SK-N-SH treated with all-trans-retinoic acid at 6 μM for 48 hours (cell line): ENCODE data around the gene CPVL.

Experiments used
- ATAC-seq: fragments of 200-7000 bp; cut with Tn5 transposase; 3 replicates; pipeline ENCODE4 v1.9.1; 2020; ENCODE audit warnings: mild to moderate bottlenecking, moderate library complexity
- ARNTL ChIP-seq: fragments of 450-650 bp; formaldehyde crosslinking; IDR thresholded peaks from 2 replicates; pipeline ENCODE4 v1.5.0; 2020; ENCODE audit warnings: low read depth, mild to moderate bottlenecking, moderate library complexity, borderline replicate concordance
- CREB5 ChIP-seq: fragments of 250-450 bp; sonication (Bioruptor Pico); IDR thresholded peaks from 2 replicates; pipeline ENCODE4 v1.5.1; 2020; ENCODE audit warnings: low read depth, mild to moderate bottlenecking, moderate library complexity
- CSDC2 ChIP-seq: fragments of 250-450 bp; sonication (Bioruptor Pico); IDR thresholded peaks from 2 replicates; pipeline ENCODE4 v1.5.0; 2020; ENCODE audit warnings: mild to moderate bottlenecking, moderate library complexity
- CSRNP3 ChIP-seq: fragments of 250-450 bp; sonication (Bioruptor Pico); IDR thresholded peaks from 2 replicates; pipeline ENCODE4 v1.5.1; 2021; ENCODE audit warnings: mild to moderate bottlenecking, moderate library complexity
- GLIS3 ChIP-seq: fragments of 250-450 bp; sonication (Bioruptor Pico); IDR thresholded peaks from 2 replicates; pipeline ENCODE4 v1.5.0; 2020; ENCODE audit warnings: mild to moderate bottlenecking, moderate library complexity
- ISL1 ChIP-seq: fragments of 250-450 bp; sonication (Bioruptor Pico); IDR thresholded peaks from 2 replicates; pipeline ENCODE4 v2.1.2; 2022; ENCODE audit warnings: mild to moderate bottlenecking, moderate library complexity
- OSR1 ChIP-seq: fragments of 250-450 bp; sonication (Bioruptor Pico); IDR thresholded peaks from 2 replicates; pipeline ENCODE4 v1.8.0; 2022; ENCODE audit warnings: moderate library complexity, mild to moderate bottlenecking, inconsistent platforms
- POU6F1 ChIP-seq: fragments of 250-450 bp; sonication (Bioruptor Pico); IDR thresholded peaks from 2 replicates; pipeline ENCODE4 v1.8.0; 2021; ENCODE audit warnings: low read depth, mild to moderate bottlenecking, moderate library complexity, borderline replicate concordance
- PPARA ChIP-seq: fragments of 250-450 bp; sonication (Bioruptor Pico); IDR thresholded peaks from 2 replicates; pipeline ENCODE4 v1.5.0; 2020; ENCODE audit warnings: mild to moderate bottlenecking, borderline replicate concordance
- RARB ChIP-seq: fragments of 250-450 bp; sonication (Bioruptor Pico); IDR thresholded peaks from 2 replicates; pipeline ENCODE4 v1.8.0; 2021; ENCODE audit warnings: mild to moderate bottlenecking, moderate library complexity
- SNAI2 ChIP-seq: fragments of 250-450 bp; sonication (Bioruptor Pico); IDR thresholded peaks from 2 replicates; pipeline ENCODE4 v1.5.0; 2020; ENCODE audit warnings: mild to moderate bottlenecking, moderate library complexity
- TCF4 ChIP-seq: fragments of 250-450 bp; sonication (Bioruptor Pico); IDR thresholded peaks from 2 replicates; pipeline ENCODE4 v1.8.0; 2021; ENCODE audit warnings: mild to moderate bottlenecking, moderate library complexity, borderline replicate concordance
- TSHZ2 ChIP-seq: fragments of 250-450 bp; sonication (Bioruptor Pico); IDR thresholded peaks from 2 replicates; pipeline ENCODE4 v1.5.0; 2020; ENCODE audit warnings: mild to moderate bottlenecking, moderate library complexity
- ZC3H10 ChIP-seq: fragments of 250-450 bp; sonication (Bioruptor Pico); IDR thresholded peaks from 2 replicates; pipeline ENCODE4 v1.5.1; 2021; ENCODE audit warnings: mild to moderate bottlenecking, moderate library complexity
- ZFP3 ChIP-seq: fragments of 250-450 bp; sonication (Bioruptor Pico); IDR thresholded peaks from 2 replicates; pipeline ENCODE4 v1.5.0; 2020; ENCODE audit warnings: mild to moderate bottlenecking, moderate library complexity
- ZFP30 ChIP-seq: fragments of 450-650 bp; formaldehyde crosslinking; IDR thresholded peaks from 2 replicates; pipeline ENCODE4 v1.5.0; 2022; ENCODE audit warnings: mild to moderate bottlenecking, moderate library complexity
- ZNF565 ChIP-seq: fragments of 450-650 bp; formaldehyde crosslinking; conservative IDR thresholded peaks from 2 replicates; pipeline ENCODE4 v1.5.0; 2020; ENCODE audit warnings: low read depth, mild to moderate bottlenecking, moderate library complexity
- ZNF70 ChIP-seq: fragments of 450-650 bp; formaldehyde crosslinking; IDR thresholded peaks from 2 replicates; pipeline ENCODE4 v1.5.0; 2020; ENCODE audit warnings: mild to moderate bottlenecking, moderate library complexity
- ZNF8 ChIP-seq: fragments of 450-650 bp; formaldehyde crosslinking; IDR thresholded peaks from 2 replicates; pipeline ENCODE4 v1.5.0; 2020; ENCODE audit warnings: mild to moderate bottlenecking, moderate library complexity
- TF ChIP-seq, protein P1 (sequence below): fragments of 250-450 bp; sonication (Bioruptor Pico); IDR thresholded peaks from 2 replicates; pipeline ENCODE4 v1.8.0; 2020; ENCODE audit warnings: mild to moderate bottlenecking, moderate library complexity, borderline replicate concordance

CPVL gene

DNA sequence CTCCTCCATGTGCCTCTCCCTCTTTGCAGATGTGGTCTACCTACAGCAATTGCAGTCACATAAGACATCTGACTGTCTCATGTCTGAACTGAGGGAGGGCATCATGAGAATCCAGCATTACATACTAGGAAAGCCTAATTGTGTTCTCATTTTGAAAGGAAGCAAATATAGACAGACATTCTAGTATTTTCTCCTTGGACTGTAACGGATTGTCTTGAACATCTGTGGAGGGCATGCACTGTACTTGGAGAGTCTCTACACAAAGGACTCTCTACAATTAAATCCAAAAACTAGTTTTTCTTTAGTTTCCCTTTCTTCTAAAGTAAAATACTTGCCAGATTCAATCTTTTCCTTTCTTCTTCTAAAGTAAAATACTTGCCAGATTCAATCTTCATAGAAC lies 153.5 kb downstream of the CPVL start:
- no peak for ATAC-seq
- TF ChIP-seq SNAI2 (CRISPR knock-in tag) (no peak), ARNTL (CRISPR knock-in tag) (no peak), CREB5 (CRISPR knock-in tag) (no peak), ZNF70 (CRISPR knock-in tag) (no peak), TCF4 (CRISPR knock-in tag) (no peak), PPARA (no peak), GLIS3 (CRISPR knock-in tag) (no peak), CSRNP3 (no peak), ISL1 (CRISPR knock-in tag) (no peak), ZNF8 (CRISPR knock-in tag) (no peak), ZFP30 (CRISPR knock-in tag) (no peak), POU6F1 (CRISPR knock-in tag) (no peak), ZNF565 (CRISPR knock-in tag) (no peak), ZFP3 (CRISPR knock-in tag) (no peak), CSDC2 (CRISPR knock-in tag) (no peak), RARB (no peak), ZC3H10 (CRISPR knock-in tag) (no peak), TSHZ2 (CRISPR knock-in tag) (no peak), OSR1 (CRISPR knock-in tag) (no peak)
- TF ChIP-seq, protein P1, sequence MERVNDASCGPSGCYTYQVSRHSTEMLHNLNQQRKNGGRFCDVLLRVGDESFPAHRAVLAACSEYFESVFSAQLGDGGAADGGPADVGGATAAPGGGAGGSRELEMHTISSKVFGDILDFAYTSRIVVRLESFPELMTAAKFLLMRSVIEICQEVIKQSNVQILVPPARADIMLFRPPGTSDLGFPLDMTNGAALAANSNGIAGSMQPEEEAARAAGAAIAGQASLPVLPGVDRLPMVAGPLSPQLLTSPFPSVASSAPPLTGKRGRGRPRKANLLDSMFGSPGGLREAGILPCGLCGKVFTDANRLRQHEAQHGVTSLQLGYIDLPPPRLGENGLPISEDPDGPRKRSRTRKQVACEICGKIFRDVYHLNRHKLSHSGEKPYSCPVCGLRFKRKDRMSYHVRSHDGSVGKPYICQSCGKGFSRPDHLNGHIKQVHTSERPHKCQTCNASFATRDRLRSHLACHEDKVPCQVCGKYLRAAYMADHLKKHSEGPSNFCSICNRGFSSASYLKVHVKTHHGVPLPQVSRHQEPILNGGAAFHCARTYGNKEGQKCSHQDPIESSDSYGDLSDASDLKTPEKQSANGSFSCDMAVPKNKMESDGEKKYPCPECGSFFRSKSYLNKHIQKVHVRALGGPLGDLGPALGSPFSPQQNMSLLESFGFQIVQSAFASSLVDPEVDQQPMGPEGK (CRISPR knock-in tag) = no peak

DNA sequence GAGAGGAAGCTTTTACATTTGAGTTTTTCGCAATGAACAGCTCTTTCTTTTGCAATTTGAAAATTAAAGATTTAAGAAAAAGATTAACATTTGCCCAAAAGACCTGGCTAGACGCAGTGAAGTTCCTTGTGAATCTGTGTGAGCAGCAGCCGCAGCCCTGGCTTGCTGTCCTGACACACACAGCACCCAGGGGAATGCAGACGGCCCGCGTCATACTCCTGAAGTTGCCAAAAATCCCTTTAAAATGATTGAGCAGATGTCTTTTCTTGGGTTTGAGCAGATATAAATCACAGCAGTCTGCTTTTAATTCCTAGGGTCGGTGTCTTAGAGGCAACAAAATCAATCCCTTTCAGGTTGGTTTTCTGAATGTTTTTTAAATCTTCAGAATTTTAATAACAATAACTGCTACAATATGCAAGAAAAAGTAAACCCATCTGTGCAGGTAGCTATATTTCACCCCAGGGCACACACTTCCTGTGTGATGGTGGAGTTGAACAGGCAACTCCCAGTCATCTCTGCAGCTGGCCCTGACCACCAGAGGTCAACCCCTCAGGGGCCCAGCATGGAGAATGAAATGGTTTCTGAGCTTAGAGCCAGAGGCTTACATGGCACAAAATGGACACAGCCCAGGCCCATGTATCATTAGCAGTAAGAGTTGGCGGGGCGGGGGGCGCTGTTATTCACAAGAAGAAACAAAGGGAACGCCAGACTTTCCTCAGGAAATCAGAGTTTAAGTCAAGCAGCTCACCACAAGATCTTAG lies 156.0 kb downstream of the CPVL start:
- no peak for ATAC-seq
- 0 out of 2 replicates have a peak, but pooled peaks have one; percentile 53 for TF ChIP-seq TSHZ2 (CRISPR knock-in tag)
- peak; percentile 51 for TF ChIP-seq ISL1 (CRISPR knock-in tag)
- TF ChIP-seq ZNF8 (CRISPR knock-in tag) = no peak
- TF ChIP-seq, all 23 proteins: peak for 2
